ENCODE data around the gene IPO7.

Gene IPO7

DNA sequence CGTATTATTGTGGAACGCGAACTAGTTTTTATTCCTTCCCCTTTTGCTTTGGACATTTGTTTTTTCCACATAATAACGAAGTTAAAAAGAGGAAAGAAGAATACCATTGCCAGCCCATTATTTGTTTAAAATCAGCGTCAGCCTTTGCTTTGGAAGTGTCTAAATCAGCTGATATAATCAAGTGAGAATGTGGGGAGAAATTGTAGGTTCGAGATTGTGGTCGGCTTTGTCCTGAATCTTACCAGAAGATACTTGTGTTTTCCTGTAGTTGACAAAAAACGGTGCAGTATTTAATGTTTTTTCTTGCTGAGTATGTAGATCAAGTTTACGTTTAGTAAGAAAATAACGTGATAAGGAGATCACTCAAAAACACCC, 77.3 kb downstream of the IPO7 start:
- Histone ChIP-seq H3K9me3 (ENCODE audit: control insufficient read depth, insufficient read depth, low read depth, low read length) (no peaks in the 10 kb centered on the region), H3K4me3 (ENCODE audit: low read depth, low read length) (peak overlapping the region; percentile 85), H3K27me3 (ENCODE audit: control insufficient read depth, insufficient read depth, low read length) (no peaks in the 10 kb centered on the region), H3K27ac (ENCODE audit: low read depth, low read length) (peak overlapping the region; percentile 98), H3K36me3 (ENCODE audit: control insufficient read depth, insufficient read depth, low read length) (no peaks in the 10 kb centered on the region), H3K4me1 (ENCODE audit: control insufficient read depth, insufficient read depth, low read length) (0 out of 2 replicates have a peak, but pooled peaks cover 5% of the 10 kb centered on the region), H3K9ac (ENCODE audit: low read length) (peak overlapping the region; percentile 96)

DNA sequence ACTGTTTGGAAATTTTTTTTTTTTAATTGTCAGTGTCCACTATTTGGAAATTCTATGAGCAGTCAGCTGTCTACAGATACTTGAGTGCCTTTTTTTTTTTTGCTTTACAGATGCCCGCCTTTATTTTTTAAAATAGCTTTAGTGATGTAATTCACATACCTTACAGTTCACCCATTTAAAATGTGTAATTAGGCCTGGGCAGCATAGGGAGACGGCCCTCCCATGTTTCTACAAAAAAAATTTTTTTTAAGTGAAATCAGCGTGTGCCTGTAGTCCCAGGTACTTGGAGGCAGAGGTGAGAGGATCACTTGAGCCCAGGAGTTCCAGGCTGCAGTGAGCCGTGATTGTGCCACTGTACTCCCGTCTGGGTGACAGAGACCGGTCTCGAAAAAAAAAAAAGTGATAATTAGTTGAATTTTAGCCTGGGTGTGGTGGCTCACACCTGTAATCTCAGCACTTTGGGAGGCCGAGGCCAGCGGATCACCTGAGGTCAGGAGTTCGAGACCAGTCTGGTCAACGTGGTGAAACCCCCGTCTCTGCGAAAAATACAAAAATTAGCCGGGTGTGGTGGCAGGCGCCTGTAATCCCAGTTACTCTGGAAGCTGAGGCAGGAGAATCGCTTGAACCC, 77.8 kb downstream of the IPO7 start:
- Histone ChIP-seq H3K9ac (ENCODE audit: low read length) (peak overlapping the region; percentile 96), H3K36me3 (ENCODE audit: control insufficient read depth, insufficient read depth, low read length) (no peaks in the 10 kb centered on the region), H3K4me3 (ENCODE audit: low read depth, low read length) (peak overlapping the region; percentile 85), H3K9me3 (ENCODE audit: control insufficient read depth, insufficient read depth, low read depth, low read length) (no peaks in the 10 kb centered on the region), H3K27ac (ENCODE audit: low read depth, low read length) (peak overlapping the region; percentile 98; the same call in 1 of the 2 replicates), H3K27me3 (ENCODE audit: control insufficient read depth, insufficient read depth, low read length) (no peaks in the 10 kb centered on the region), H3K4me1 (ENCODE audit: control insufficient read depth, insufficient read depth, low read length) (0 out of 2 replicates have a peak, but pooled peaks cover 5% of the 10 kb centered on the region)

GRCh38 chr11:9462806-9463537, 78.5 kb downstream of the IPO7 start:
- no peak overlapping the region for H3K27ac ChIP-seq (ENCODE audit: low read depth, low read length)
- H3K9ac ChIP-seq (ENCODE audit: low read length): no peak overlapping the region
- no peaks in the 10 kb centered on the region for H3K27me3 ChIP-seq (ENCODE audit: control insufficient read depth, insufficient read depth, low read length)
- no peaks in the 10 kb centered on the region for H3K9me3 ChIP-seq (ENCODE audit: control insufficient read depth, insufficient read depth, low read depth, low read length)
- H3K4me1 ChIP-seq (ENCODE audit: control insufficient read depth, insufficient read depth, low read length): 0 out of 2 replicates have a peak, but pooled peaks cover 5% of the 10 kb centered on the region
- H3K36me3 ChIP-seq (ENCODE audit: control insufficient read depth, insufficient read depth, low read length): no peaks in the 10 kb centered on the region
- no peak overlapping the region for H3K4me3 ChIP-seq (ENCODE audit: low read depth, low read length)

- no peak overlapping the region for H3K4me3 ChIP-seq (ENCODE audit: low read depth, low read length)
- H3K27ac ChIP-seq (ENCODE audit: low read depth, low read length): no peak overlapping the region
- H3K27me3 ChIP-seq (ENCODE audit: control insufficient read depth, insufficient read depth, low read length): no peaks in the 10 kb centered on the region
- H3K4me1 ChIP-seq (ENCODE audit: control insufficient read depth, insufficient read depth, low read length): no peaks in the 10 kb centered on the region
- no peaks in the 10 kb centered on the region for H3K9me3 ChIP-seq (ENCODE audit: control insufficient read depth, insufficient read depth, low read depth, low read length)
- no peak overlapping the region for H3K9ac ChIP-seq (ENCODE audit: low read length)
- H3K36me3 ChIP-seq (ENCODE audit: control insufficient read depth, insufficient read depth, low read length): peaks cover 43% of the 10 kb centered on the region
These were observed 86.3 kb downstream of the IPO7 start for GRCh38 chr11:9470765-9471164.

- peaks cover 52% of the 10 kb centered on the region for H3K36me3 ChIP-seq (ENCODE audit: control insufficient read depth, insufficient read depth, low read length)
- no peaks in the 10 kb centered on the region for H3K4me1 ChIP-seq (ENCODE audit: control insufficient read depth, insufficient read depth, low read length)
- no peak overlapping the region for H3K9ac ChIP-seq (ENCODE audit: low read length)
- no peaks in the 10 kb centered on the region for H3K9me3 ChIP-seq (ENCODE audit: control insufficient read depth, insufficient read depth, low read depth, low read length)
- H3K27me3 ChIP-seq (ENCODE audit: control insufficient read depth, insufficient read depth, low read length): no peaks in the 10 kb centered on the region
- no peak overlapping the region for H3K27ac ChIP-seq (ENCODE audit: low read depth, low read length)
- H3K4me3 ChIP-seq (ENCODE audit: low read depth, low read length): no peak overlapping the region
These were observed 89.0 kb downstream of the IPO7 start for GRCh38 chr11:9473408-9473807.

DNA sequence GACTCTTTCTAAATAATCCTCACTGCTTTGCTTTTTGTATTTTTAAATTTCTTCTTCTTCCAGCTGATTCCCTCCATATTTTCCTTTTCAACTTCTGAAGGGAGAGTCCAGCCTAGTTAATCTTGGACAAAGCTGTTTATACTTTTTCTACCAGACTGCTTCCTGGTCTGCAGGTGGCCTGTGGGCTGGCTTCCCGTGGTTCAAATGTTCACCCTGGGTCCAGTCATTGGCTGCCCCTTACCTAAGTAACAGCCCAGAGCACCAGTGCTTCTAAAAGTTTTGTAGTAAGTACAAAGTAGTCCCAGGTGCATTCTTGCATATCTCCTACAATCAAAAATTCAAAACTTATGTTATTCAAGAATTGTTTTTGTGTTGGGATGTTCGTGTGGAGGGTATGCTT, 95.4 kb downstream of the IPO7 start:
- no peak overlapping the region for H3K9ac ChIP-seq (ENCODE audit: low read length)
- no peak overlapping the region for H3K4me3 ChIP-seq (ENCODE audit: low read depth, low read length)
- H3K36me3 ChIP-seq (ENCODE audit: control insufficient read depth, insufficient read depth, low read length): peaks cover 46% of the 10 kb centered on the region
- no peak overlapping the region for H3K27ac ChIP-seq (ENCODE audit: low read depth, low read length)
- no peaks in the 10 kb centered on the region for H3K27me3 ChIP-seq (ENCODE audit: control insufficient read depth, insufficient read depth, low read length)
- H3K4me1 ChIP-seq (ENCODE audit: control insufficient read depth, insufficient read depth, low read length): no peaks in the 10 kb centered on the region
- H3K9me3 ChIP-seq (ENCODE audit: control insufficient read depth, insufficient read depth, low read depth, low read length): no peaks in the 10 kb centered on the region

GRCh38 chr11:9489080-9489765, 104.8 kb downstream of the IPO7 start:
- Histone ChIP-seq H3K27me3 (ENCODE audit: control insufficient read depth, insufficient read depth, low read length) (no peaks in the 10 kb centered on the region), H3K9ac (ENCODE audit: low read length) (no peak overlapping the region), H3K4me1 (ENCODE audit: control insufficient read depth, insufficient read depth, low read length) (no peaks in the 10 kb centered on the region), H3K4me3 (ENCODE audit: low read depth, low read length) (no peak overlapping the region), H3K27ac (ENCODE audit: low read depth, low read length) (no peak overlapping the region), H3K9me3 (ENCODE audit: control insufficient read depth, insufficient read depth, low read depth, low read length) (no peaks in the 10 kb centered on the region), H3K36me3 (ENCODE audit: control insufficient read depth, insufficient read depth, low read length) (peaks cover 56% of the 10 kb centered on the region)

DNA sequence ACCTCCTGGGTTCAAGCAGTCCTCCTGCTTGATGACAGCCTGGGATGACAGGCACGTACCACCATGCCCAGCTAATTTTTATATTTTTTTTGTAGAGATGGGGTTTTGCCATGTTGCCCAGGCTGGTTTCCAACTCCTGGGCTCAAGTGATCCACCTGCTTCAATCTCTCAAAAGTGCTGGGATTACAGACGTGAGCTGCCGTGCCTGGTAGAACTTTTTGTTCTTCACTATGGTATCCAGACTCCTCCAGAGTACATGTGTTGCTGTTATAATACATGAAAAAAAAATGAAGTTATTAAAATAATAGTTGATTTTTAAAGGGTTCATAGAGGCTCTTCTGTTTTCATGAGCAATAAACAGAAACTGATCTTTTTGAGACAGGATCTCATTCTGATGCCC, 105.9 kb downstream of the IPO7 start:
- Histone ChIP-seq H3K27me3 (ENCODE audit: control insufficient read depth, insufficient read depth, low read length) (no peaks in the 10 kb centered on the region), H3K9me3 (ENCODE audit: control insufficient read depth, insufficient read depth, low read depth, low read length) (no peaks in the 10 kb centered on the region), H3K36me3 (ENCODE audit: control insufficient read depth, insufficient read depth, low read length) (peaks cover 62% of the 10 kb centered on the region), H3K27ac (ENCODE audit: low read depth, low read length) (no peak overlapping the region), H3K4me1 (ENCODE audit: control insufficient read depth, insufficient read depth, low read length) (no peaks in the 10 kb centered on the region), H3K9ac (ENCODE audit: low read length) (no peak overlapping the region), H3K4me3 (ENCODE audit: low read depth, low read length) (no peak overlapping the region)

DNA sequence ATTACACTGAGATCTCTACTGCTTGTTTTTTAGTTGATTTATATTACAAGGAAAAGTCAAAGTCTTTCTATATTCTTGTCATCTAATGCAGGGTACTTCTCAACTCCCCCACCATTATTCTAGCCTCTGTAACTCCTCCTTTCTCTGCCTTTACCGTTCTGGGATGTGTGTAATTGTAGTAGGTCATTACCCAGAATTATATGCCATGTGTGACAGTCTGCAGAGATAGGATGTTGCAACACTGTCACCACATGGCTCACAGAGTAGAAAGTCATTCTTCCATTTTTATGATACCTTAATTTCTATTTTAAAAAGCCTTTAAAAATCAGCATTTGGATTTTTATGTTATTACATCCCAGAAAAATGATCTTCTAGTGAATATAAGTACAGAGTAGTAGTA, 109.0 kb downstream of the IPO7 start:
- Histone ChIP-seq H3K4me1 (ENCODE audit: control insufficient read depth, insufficient read depth, low read length) (no peaks in the 10 kb centered on the region), H3K36me3 (ENCODE audit: control insufficient read depth, insufficient read depth, low read length) (peaks cover 70% of the 10 kb centered on the region), H3K27me3 (ENCODE audit: control insufficient read depth, insufficient read depth, low read length) (no peaks in the 10 kb centered on the region), H3K27ac (ENCODE audit: low read depth, low read length) (no peak overlapping the region), H3K4me3 (ENCODE audit: low read depth, low read length) (no peak overlapping the region), H3K9me3 (ENCODE audit: control insufficient read depth, insufficient read depth, low read depth, low read length) (no peaks in the 10 kb centered on the region), H3K9ac (ENCODE audit: low read length) (no peak overlapping the region)

- Histone ChIP-seq H3K4me1 (ENCODE audit: control insufficient read depth, insufficient read depth, low read length) (no peaks in the 10 kb centered on the region), H3K36me3 (ENCODE audit: control insufficient read depth, insufficient read depth, low read length) (peaks cover 71% of the 10 kb centered on the region), H3K27me3 (ENCODE audit: control insufficient read depth, insufficient read depth, low read length) (no peaks in the 10 kb centered on the region), H3K9ac (ENCODE audit: low read length) (no peak overlapping the region), H3K4me3 (ENCODE audit: low read depth, low read length) (no peak overlapping the region), H3K9me3 (ENCODE audit: control insufficient read depth, insufficient read depth, low read depth, low read length) (no peaks in the 10 kb centered on the region), H3K27ac (ENCODE audit: low read depth, low read length) (no peak overlapping the region)
These were observed 109.9 kb downstream of the IPO7 start for GRCh38 chr11:9494316-9494715.
